ENCODE measurements around the gene VSIG2. TPM values are rescaled to one million over a fixed set of nuclear protein-coding genes. Genes with fewer than 3 reads are reported as not detected.
A peak's percentile ranks its signal among the peaks of the same experiment; 100 is the strongest.
"Not testable (repeated sequence)": the region's sequence is repeated elsewhere in the genome, so short reads cannot be mapped to it uniquely, and the experiment has no call there.

VSIG2 gene
- 1.2 TPM for total RNA-seq
- long read RNA-seq, partial matches to known transcripts: 0 of 1 reads
- long read RNA-seq, other reads (novel, unspliced or antisense): 1 of 1 reads

GRCh38 chr11:124751741-124752470 lies at the start of gene VSIG2:
TSS of gene VSIG2 (minus strand) at chr11:124752255. CDS start at chr11:124752137, 118 bp downstream.
- intact Hi-C loops (cut with DNase I): no loop called here
- no peak for DNase-seq (ENCODE audit: low spot score)

- intact Hi-C loops (cut with DNase I): loop anchor here (2.0 kb wide), 1 partner anchor 36 kb away; no protein-coding TSS in a partner anchor
- no peak for DNase-seq (ENCODE audit: low spot score)
Measured at GRCh38 chr11:124801014-124801413, 49.0 kb upstream of the VSIG2 start.

DNA sequence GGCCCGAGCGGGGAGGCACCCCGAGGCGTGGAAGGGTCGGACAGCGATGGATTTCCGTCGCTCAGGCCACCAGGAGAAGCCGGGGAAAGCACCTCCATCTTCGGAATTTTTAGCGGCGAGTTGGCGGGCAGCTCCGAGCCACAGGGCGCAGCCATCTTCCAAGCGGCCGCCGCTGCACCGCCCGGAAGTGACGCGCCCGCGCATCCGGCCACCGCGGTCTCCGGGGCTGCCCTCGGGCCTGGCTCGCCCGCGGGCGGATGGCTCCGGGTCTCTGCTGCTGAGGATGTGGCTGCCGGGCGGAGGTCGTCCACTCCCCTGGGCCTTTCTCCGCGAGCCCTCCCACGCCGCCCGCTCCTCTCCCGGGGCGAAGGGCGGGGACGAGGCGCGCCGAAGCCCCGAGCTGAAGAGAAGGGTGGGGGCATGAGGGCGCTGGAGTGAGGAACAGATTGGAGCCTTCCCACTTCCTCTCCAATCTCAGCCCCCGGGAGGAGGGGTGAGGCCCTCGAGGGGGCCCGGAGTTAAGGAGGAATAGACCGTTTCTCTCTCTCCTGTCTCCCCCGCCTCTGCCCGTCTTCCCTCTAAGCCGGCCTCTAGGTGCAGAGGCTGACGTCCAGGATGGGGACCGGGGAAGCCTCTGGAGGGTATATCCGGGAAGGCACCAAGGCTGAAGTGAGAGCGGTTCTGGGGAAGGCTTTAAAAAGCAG lies 48.3 kb upstream of the VSIG2 start, which contains the start of gene MSANTD2:
TSS of gene MSANTD2 (minus strand) at position 181 of the 704 bp plus-strand sequence. CDS start at position 155, 26 bp downstream.
- DNase-seq (ENCODE audit: low spot score): peak; percentile 93
- intact Hi-C loops (cut with DNase I): loop anchor here (1.0 to 2.0 kb wide), 2 partner anchors 36 to 127 kb away; partner anchors contain the start of genes SIAE and SPA17

DNA sequence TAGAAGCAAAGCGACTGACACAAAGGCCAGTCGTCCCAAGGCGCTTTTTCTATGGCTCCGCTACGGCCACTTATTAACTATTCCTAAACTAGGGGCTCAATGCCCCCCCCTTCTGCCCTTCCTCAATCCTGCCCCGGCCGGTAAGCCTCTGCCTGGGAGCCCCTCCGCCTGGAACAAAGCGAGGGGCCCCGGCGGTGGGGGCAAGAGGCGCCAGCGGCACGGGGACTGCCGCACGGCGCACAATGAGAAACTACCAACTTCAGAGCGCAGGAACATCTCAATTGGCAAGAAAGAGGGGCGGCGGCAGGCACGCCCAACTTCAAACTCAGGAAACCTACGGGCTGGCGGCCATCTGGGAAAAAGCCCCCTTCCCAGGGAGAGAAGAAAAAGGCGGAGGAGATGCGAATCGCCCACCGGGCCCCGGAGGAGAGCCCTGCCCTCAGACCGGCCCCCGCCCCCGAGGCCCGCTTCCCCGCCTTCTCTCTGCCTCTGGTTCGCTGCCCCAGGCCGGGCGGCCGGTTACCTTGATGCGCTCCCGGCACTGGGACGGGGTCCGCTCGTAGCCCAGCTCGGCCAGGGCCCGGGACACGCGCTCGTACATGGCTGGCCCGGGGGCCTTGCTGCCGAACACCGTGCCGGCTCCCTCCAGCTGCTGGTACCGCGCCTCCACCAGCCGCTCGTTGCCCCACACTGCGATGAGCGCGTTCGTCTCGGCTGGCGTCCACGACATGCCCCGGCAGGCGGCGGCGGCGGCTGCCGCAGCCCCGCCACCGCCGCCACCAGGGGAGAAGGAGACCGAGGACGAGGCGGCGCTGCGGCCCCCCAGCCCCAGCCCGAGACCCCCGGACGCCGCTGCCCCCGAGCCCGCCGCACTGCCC lies 47.5 kb upstream of the VSIG2 start:
- intact Hi-C loops (cut with DNase I): loop anchor here (1.0 to 5.0 kb wide), 3 partner anchors 37 to 126 kb away; partner anchors contain the start of genes ESAM, SIAE and SPA17
- DNase-seq (ENCODE audit: low spot score): no peak

GRCh38 chr11:124798991-124799347 lies 46.9 kb upstream of the VSIG2 start:
- no peak for DNase-seq (ENCODE audit: low spot score)
- intact Hi-C loops (cut with DNase I): loop anchor here (5.0 kb wide), 1 partner anchor 37 kb away; the partner anchor contains the start of gene ESAM

GRCh38 chr11:124796312-124796711 lies 44.3 kb upstream of the VSIG2 start:
- intact Hi-C loops (cut with DNase I): loop anchor here (5.0 kb wide), 1 partner anchor 34 kb away; the partner anchor contains the start of gene ESAM

DNA sequence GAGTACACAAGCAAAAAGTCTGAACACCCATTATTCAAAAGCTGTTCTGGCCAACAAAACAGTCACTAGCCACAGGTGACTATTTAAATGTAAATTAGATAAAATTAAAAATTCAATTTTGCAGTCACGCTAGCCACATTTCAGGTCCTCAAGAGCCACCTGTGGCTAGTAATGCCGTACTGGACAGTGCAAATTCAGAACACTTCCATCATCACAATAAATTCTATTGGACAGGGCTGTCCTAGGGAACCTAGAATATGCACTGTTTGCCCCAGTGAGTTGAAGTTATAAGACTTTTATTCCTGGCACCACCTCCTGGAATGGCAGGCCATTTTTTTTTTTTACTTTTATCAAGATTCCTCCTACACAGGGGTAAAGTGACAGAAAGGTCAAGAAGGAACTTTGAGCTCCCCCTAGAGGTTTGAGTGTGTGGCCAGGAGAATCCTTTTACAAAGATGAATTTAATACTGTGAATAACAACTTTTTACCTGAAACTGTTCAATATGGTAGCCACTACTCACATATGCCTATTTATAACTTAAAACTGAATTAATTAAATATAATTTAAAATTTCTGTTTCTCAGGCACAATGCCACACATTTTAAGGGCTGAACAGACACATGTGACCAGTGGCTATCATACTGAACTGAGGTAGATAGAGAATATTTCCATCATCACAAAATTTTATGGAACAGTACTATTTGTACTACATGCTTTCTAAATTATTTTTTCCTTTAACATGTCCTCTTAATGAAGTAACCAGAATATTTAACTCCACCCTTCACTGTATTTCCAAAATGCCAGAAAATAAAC lies 41.6 kb upstream of the VSIG2 start:
- no peak for DNase-seq (ENCODE audit: low spot score)
- intact Hi-C loops (cut with DNase I): no loop called here

More at GRCh38 chr11:124796312-124796711, 44.3 kb upstream of the VSIG2 start:
- no peak for DNase-seq (ENCODE audit: low spot score)

GRCh38 chr11:124791626-124792341 lies 39.7 kb upstream of the VSIG2 start:
- DNase-seq (ENCODE audit: low spot score): no peak
- intact Hi-C loops (cut with DNase I): no loop called here

- intact Hi-C loops (cut with DNase I): no loop called here
- no peak for DNase-seq (ENCODE audit: low spot score)
Measured at GRCh38 chr11:124788521-124788920, 36.5 kb upstream of the VSIG2 start.

GRCh38 chr11:124784051-124784450 lies 32.0 kb upstream of the VSIG2 start:
- no peak for DNase-seq (ENCODE audit: low spot score)
- intact Hi-C loops (cut with DNase I): no loop called here

- intact Hi-C loops (cut with DNase I): no loop called here
- no peak for DNase-seq (ENCODE audit: low spot score)
Measured at GRCh38 chr11:124783002-124783401, 30.9 kb upstream of the VSIG2 start.

GRCh38 chr11:124779568-124779967 lies 27.5 kb upstream of the VSIG2 start:
- no peak for DNase-seq (ENCODE audit: low spot score)
- intact Hi-C loops (cut with DNase I): no loop called here

- intact Hi-C loops (cut with DNase I): no loop called here
Measured at GRCh38 chr11:124778281-124778680, 26.2 kb upstream of the VSIG2 start.

GRCh38 chr11:124776865-124777645 lies 25.0 kb upstream of the VSIG2 start:
- no peak for DNase-seq (ENCODE audit: low spot score)
- intact Hi-C loops (cut with DNase I): no loop called here

More at GRCh38 chr11:124778281-124778680, 26.2 kb upstream of the VSIG2 start:
- DNase-seq (ENCODE audit: low spot score): no peak

DNA sequence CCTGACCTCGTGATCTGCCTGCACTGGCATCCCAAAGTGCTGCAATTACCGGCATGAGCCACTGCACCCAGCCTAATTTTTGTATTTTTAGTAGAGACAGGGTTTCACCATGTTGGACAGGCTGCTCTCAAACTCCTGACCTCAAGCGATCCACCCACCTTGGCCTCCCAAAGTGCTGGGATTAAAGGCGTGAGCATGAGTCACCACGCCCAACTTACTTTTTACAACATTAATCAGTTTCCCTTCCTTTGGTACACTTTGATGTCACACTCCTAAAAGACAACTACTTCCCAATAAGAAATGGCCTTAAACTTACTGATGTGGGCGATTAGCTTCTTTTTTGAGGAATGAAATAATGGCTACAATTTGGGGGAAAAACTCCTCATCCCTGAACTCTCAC lies 18.9 kb upstream of the VSIG2 start:
- intact Hi-C loops (cut with DNase I); DNase-seq (ENCODE audit: low spot score): not testable (repeated sequence)

DNA sequence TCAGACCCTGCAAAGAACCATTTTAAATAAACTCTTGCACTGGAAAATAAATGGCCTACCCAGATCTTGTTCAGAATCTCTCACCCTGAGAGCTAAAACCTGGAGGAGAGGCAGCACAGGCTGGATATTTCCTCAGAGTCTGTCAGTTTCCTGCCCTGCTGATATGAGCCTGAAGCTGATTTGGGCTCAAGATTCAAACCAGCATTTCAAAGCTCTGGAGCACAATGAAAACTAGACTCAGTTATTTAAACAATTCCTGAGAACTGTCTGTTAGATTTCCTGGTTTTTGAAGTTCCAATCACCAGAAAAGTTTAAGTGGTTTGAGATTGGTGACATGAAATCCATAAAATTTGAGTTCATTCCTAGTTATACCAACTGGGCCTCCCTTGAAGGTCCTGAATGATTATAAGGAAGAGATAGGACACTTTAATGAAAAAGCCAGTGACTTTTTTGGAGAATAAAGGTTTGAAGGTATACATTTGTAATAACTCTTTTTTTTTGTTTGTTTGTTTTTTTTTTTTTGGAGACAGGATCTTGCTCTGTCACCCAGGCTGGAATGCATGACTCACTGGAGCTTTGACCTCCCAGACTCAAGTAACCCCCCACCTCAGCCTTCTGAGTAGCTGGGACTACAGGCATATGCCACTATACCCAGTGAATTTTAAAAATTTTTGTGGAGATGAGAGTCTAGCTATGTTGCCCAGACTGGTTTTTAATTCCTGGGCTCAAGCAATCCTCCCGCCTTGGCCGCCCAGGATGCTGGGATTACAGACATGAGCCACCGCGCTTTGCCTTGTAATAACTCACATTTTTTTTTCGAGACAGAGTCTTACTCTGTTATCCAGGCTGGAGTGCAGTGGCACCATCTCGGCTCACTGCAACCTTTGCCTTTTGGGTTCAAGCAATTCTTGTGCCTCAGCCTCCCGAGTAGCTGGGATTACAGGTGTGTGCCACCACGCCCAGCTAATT lies 18.0 kb upstream of the VSIG2 start:
- intact Hi-C loops (cut with DNase I): no loop called here
- no peak for DNase-seq (ENCODE audit: low spot score)

Measured in cardiac septum (tissue), 1 donor.